IMR-90 (cell line): ENCODE data around the gene COL13A1. TPM values are rescaled to one million over a fixed set of nuclear protein-coding genes. Genes with fewer than 3 reads are reported as not detected.

ENCODE experiments used
- ATAC-seq: fragments of 200-7000 bp; cut with Tn5 transposase; 2 replicates; pipeline ENCODE4 v1.9.1; 2020; ENCODE audit warnings: low read depth, mild to moderate bottlenecking, moderate library complexity
- BruUV-seq: library from RNA; stranded (reverse); fragments of 400-500 nt; replicated peaks from 2 replicates; lab custom pipeline; 2021; lab: Mats Ljungman, UMichigan
- CTCF ChIA-PET: fragments of 300-600 bp; formaldehyde crosslinking; extraction: SDS; loops from one replicate; lab custom pipeline; 2021; ENCODE audit warnings: antibody characterized with exemption; lab: Yijun Ruan, JAX
- POLR2A ChIA-PET: fragments of 300-600 bp; sonication (Branson Sonifier 250); formaldehyde crosslinking; loops from one replicate; lab custom pipeline; 2022; ENCODE audit warnings: antibody characterized with exemption; ENCODE audit not compliant: unreplicated experiment; lab: Charles Lee
- DNase-seq: peaks from one replicate; pipeline ENCODE4 v3.0.0; 2013
- H2AFZ ChIP-seq: replicated peaks from 2 replicates; pipeline ENCODE3; 2013; ENCODE audit warnings: low read length, mild to moderate bottlenecking; ENCODE audit not compliant: poor library complexity
- H2AK5ac ChIP-seq: 2 replicates; pipeline ENCODE4 v1.6.1; 2013; ENCODE audit warnings: low read depth, low read length, inconsistent platforms
- H2AK9ac ChIP-seq: replicated peaks from 2 replicates; pipeline ENCODE3; 2013; ENCODE audit warnings: mild to moderate bottlenecking, low read depth, low read length, moderate library complexity; ENCODE audit not compliant: poor library complexity
- H2BK120ac ChIP-seq: 2 replicates; pipeline ENCODE4 v1.6.1; 2013; ENCODE audit warnings: low read depth, low read length, inconsistent platforms
- H2BK15ac ChIP-seq: 3 replicates; pipeline ENCODE4 v1.6.1; 2013; ENCODE audit warnings: low read depth, low read length, inconsistent platforms
- H2BK20ac ChIP-seq: 2 replicates; pipeline ENCODE4 v1.6.1; 2013; ENCODE audit warnings: low read depth, mild to moderate bottlenecking, inconsistent platforms, low read length, moderate library complexity
- H2BK5ac ChIP-seq: 2 replicates; pipeline ENCODE4 v1.6.1; 2013; ENCODE audit warnings: mild to moderate bottlenecking, low read depth, low read length, inconsistent platforms; ENCODE audit not compliant: poor library complexity, severe bottlenecking
- H3K14ac ChIP-seq: replicated peaks from 2 replicates; pipeline ENCODE4 v1.6.1; 2013; ENCODE audit warnings: low read depth, low read length, inconsistent platforms
- H3K18ac ChIP-seq: 2 replicates; pipeline ENCODE4 v1.6.1; 2013; ENCODE audit warnings: low read depth, low read length, control low read depth
- H3K23ac ChIP-seq: 2 replicates; pipeline ENCODE4 v1.6.1; 2013; ENCODE audit warnings: low read depth, low read length, inconsistent platforms
- H3K27ac ChIP-seq: 2 replicates; pipeline ENCODE4 v1.5.1; 2013; ENCODE audit warnings: mild to moderate bottlenecking, control low read depth, low read length; ENCODE audit not compliant: insufficient read depth
- H3K27me3 ChIP-seq: 2 replicates; pipeline ENCODE4 v1.6.1; 2013; ENCODE audit warnings: low read length; ENCODE audit not compliant: control insufficient read depth, insufficient read depth
- H3K36me3 ChIP-seq: 2 replicates; pipeline ENCODE4 v1.6.1; 2013; ENCODE audit warnings: low read length, mixed read lengths; ENCODE audit not compliant: control insufficient read depth, insufficient read depth
- H3K4ac ChIP-seq: 2 replicates; pipeline ENCODE4 v1.6.1; 2013; ENCODE audit warnings: low read depth, low read length, inconsistent platforms
- H3K4me1 ChIP-seq: 2 replicates; pipeline ENCODE4 v1.6.1; 2013; ENCODE audit warnings: low read length, mixed read lengths; ENCODE audit not compliant: control insufficient read depth, insufficient read depth
- H3K4me2 ChIP-seq: 2 replicates; pipeline ENCODE4 v1.6.1; 2013; ENCODE audit warnings: low read depth, mild to moderate bottlenecking, control low read depth, low read length, moderate library complexity
- H3K4me3 ChIP-seq: 2 replicates; pipeline ENCODE4 v1.5.1; 2013; ENCODE audit warnings: low read depth, mild to moderate bottlenecking, control low read depth, low read length, moderate library complexity; ENCODE audit not compliant: insufficient read depth
- H3K56ac ChIP-seq: 2 replicates; pipeline ENCODE4 v1.6.1; 2013; ENCODE audit warnings: low read length, inconsistent platforms; ENCODE audit not compliant: insufficient read depth; ENCODE audit errors: extremely low read depth
- H3K79me1 ChIP-seq, 2 experiments: 2 replicates each; pipeline ENCODE4 v1.6.1; 2013; ENCODE audit warnings: low read length in 2 of 2, inconsistent platforms in 1 of 2, low read depth in 1 of 2
- H3K9ac ChIP-seq: 2 replicates; pipeline ENCODE4 v1.6.1; 2013; ENCODE audit warnings: low read depth, low read length, control low read depth
- H3K9me1 ChIP-seq: 2 replicates; pipeline ENCODE4 v1.6.1; 2013; ENCODE audit warnings: low read length, inconsistent platforms; ENCODE audit not compliant: insufficient read depth
- H3K9me3 ChIP-seq: 2 replicates; pipeline ENCODE4 v1.6.1; 2013; ENCODE audit warnings: low read length; ENCODE audit not compliant: control insufficient read depth, insufficient read depth
- H4K20me1 ChIP-seq: 2 replicates; pipeline ENCODE4 v1.6.1; 2013; ENCODE audit warnings: low read length, inconsistent platforms; ENCODE audit not compliant: insufficient read depth
- H4K5ac ChIP-seq: 2 replicates; pipeline ENCODE4 v1.6.1; 2013; ENCODE audit warnings: mild to moderate bottlenecking, low read depth, low read length, control low read depth
- H4K8ac ChIP-seq, 2 experiments: 2 replicates each; pipeline ENCODE4 v1.6.1; 2013; ENCODE audit warnings: low read depth in 2 of 2, low read length in 2 of 2, control low read depth in 1 of 2, inconsistent platforms in 1 of 2
- H4K91ac ChIP-seq: 2 replicates; pipeline ENCODE4 v1.6.1; 2013; ENCODE audit warnings: low read depth, low read length, inconsistent platforms; ENCODE audit not compliant: insufficient read depth
- FOS ChIP-seq: fragments of 150-350 bp; IDR thresholded peaks from 2 replicates; pipeline ENCODE4 v1.6.1; 2016; ENCODE audit warnings: low read depth, low read length
- WGBS, 2 experiments: methylation state at CpG; one replicate each; pipeline versions ENCODE4 v1.1.5 to v1.1.7; 2013; ENCODE audit warnings: missing lambda C conversion rate in 2 of 2; ENCODE audit not compliant: insufficient read length in 1 of 2; ENCODE audit errors: extremely low coverage in 2 of 2; 5-methylcytosine and 5-hydroxymethylcytosine counted together
- dilution Hi-C: fragments of 300-500 bp; cut with HindIII; formaldehyde crosslinking; loops from one replicate; pipeline ENCODE4 v1.14.3; 2018; ENCODE audit warnings: low sequenced_read_pairs; ENCODE audit not compliant: unreplicated experiment
- in situ Hi-C: fragments of 300-500 bp; cut with MboI; formaldehyde crosslinking; loops from 3 replicates; pipeline ENCODE4 v1.14.3; 2019; ENCODE audit warnings: low sequenced_read_pairs, inconsistent platforms, mixed read lengths
- intact Hi-C: fragments of 100-400 bp; cut with micrococcal nuclease; formaldehyde crosslinking; loops from 2 replicates; pipeline ENCODE4 v1.10.0; 2022
- polyA plus RNA-seq, 3 experiments: library from polyadenylated mRNA; depleted of rRNA; stranded (reverse); fragments of >200 nt; gene quantifications; 2 replicates each; pipeline ENCODE4 v1.2.3, GENCODE V29; 2012; ENCODE audit warnings: low replicate concordance in 1 of 3
- total RNA-seq: library from RNA; depleted of rRNA; stranded (reverse); fragments of >200 nt; gene quantifications from 2 replicates; pipeline ENCODE4 v1.2.3, GENCODE V29; 2012

The COL13A1 gene
- total and polyA plus RNA-seq, 2 of the 4 experiments (the other 2 are of a cell fraction) = 12.2 to 31.3 TPM

DNA sequence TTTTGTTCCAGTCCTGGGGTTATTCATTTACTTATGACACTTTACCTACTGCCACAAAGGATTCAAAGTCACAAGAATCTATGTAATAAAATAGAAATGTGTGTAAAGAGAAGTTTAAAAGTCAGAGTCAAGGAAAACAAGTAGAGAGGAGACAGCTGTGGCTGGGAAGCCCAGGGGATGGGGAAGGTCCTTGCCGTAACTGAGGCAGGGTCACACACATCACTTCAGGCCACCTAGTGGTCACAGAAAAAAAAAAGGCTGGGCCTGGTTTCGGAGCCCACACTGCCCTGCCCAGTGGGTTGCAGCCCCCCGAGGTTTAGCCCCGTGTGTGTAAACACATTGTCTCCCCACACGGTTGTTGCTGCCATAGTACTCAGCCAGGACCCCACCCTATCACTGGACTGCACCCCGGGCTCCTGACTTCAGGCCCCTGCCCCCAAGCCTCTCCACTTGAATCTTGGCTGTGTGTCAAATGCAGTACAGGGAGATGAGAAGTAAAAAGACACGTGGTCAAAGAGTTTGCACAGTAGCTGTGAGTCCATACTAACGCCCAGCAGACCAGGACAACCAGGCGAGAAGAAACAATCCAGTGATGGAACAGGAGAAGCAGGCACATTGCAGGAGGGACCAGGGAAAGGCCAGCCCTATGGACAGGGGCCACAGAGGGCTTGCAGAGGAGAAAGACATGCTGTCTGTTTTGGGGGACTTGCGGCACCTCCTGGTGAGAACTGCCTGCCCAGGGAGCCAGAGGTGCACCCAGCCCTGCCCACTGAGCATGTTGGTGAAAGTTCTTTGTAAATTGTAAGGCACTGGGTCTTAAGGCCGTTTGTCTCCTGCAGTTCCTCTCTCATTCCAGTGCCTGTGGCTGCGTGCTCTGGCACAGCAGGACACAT is 159.5 kb downstream of the COL13A1 start:
- POLR2A ChIA-PET = no interaction called here
- Histone ChIP-seq H3K4me1 (peaks cover 10% of the 10 kb centered on the region), H2AK5ac (no peak overlapping the region), H3K27ac (no peak overlapping the region), H3K9me1 (peaks cover 13% of the 10 kb centered on the region), H3K18ac (no peak overlapping the region), H4K5ac (no peak overlapping the region), H3K4me2 (no peak overlapping the region), H2BK5ac (no peak overlapping the region), H3K9ac (no peak overlapping the region), H3K56ac (no peak overlapping the region), H4K20me1 (peaks cover 1% of the 10 kb centered on the region; the same call in 1 of the 2 replicates), H2AFZ (no peak overlapping the region), H2BK120ac (no peak overlapping the region), H4K91ac (no peak overlapping the region), H3K79me1 (no peaks in the 10 kb centered on the region), H3K4ac (no peak overlapping the region), H3K23ac (no peak overlapping the region), H3K27me3 (peaks cover 4% of the 10 kb centered on the region; the same call in 1 of the 2 replicates), H3K36me3 (0 out of 2 replicates have a peak, but pooled peaks cover 2% of the 10 kb centered on the region), H3K4me3 (no peak overlapping the region), H2AK9ac (peak overlapping the region; percentile 62), H3K14ac (no peak overlapping the region), H2BK15ac (no peak overlapping the region), H2BK20ac (no peak overlapping the region), H4K8ac (no peak overlapping the region), H3K9me3 (no peaks in the 10 kb centered on the region)
- 100% methylated on average over 2 of the region's 12 CpGs; no CpG with 5 or more reads in 1 of the 2 experiments for WGBS, 2 experiments
- dilution Hi-C loops (no loop called here), intact Hi-C loops (no loop called here), in situ Hi-C loops (no loop called here)
- BruUV-seq = no TSS peak
- TF ChIP-seq FOS = no peak
- CTCF ChIA-PET = interaction anchor here (1.5 kb wide), 2 partner anchors 11 to 185 kb away, joined by 3 to 5 read pairs; partner anchors contain the start of gene TYSND1
- no peak for DNase-seq
- no peak for ATAC-seq
